Activated CD4-positive, alpha-beta T cell treated with anti-CD3 and anti-CD28 coated beads, Interleukin-2, amount 10 ng/mL, durations not matched to agents 7 days and 5 days (primary cell): ENCODE data around the gene SLCO2B1. TPM values are rescaled to one million over a fixed set of nuclear protein-coding genes. Genes with fewer than 3 reads are reported as not detected.
"Not testable (repeated sequence)": the region's sequence is repeated elsewhere in the genome, so short reads cannot be mapped to it uniquely, and the experiment has no call there.

Experiments
- CTCF ChIA-PET: fragments of 350-600 bp; sonication (Branson Sonifier 250); formaldehyde crosslinking; loops from one replicate; lab custom pipeline; 2021; ENCODE audit warnings: antibody characterized with exemption; lab: Charles Lee
- POLR2A ChIA-PET: fragments of 350-600 bp; sonication (Branson Sonifier 250); formaldehyde crosslinking; loops from one replicate; lab custom pipeline; 2021; ENCODE audit warnings: antibody characterized with exemption; lab: Charles Lee
- DNase-seq: peaks from one replicate; pipeline ENCODE4 v3.0.0-alpha.2; 2020
- H3K27ac Mint-ChIP-seq: one replicate; pipeline ENCODE4 v1.8.0; 2021; ENCODE audit warnings: mild to moderate bottlenecking, moderate library complexity, mixed read lengths
- H3K27me3 Mint-ChIP-seq: one replicate; pipeline ENCODE4 v1.8.0; 2021; ENCODE audit warnings: mixed read lengths
- H3K36me3 Mint-ChIP-seq: one replicate; pipeline ENCODE4 v1.8.0; 2021; ENCODE audit warnings: low read depth, mixed read lengths
- H3K4me1 Mint-ChIP-seq: one replicate; pipeline ENCODE4 v1.8.0; 2021; ENCODE audit warnings: mixed read lengths
- H3K4me3 Mint-ChIP-seq: one replicate; pipeline ENCODE4 v1.8.0; 2021; ENCODE audit warnings: mild to moderate bottlenecking, moderate library complexity, mixed read lengths
- H3K9me3 Mint-ChIP-seq: one replicate; pipeline ENCODE4 v1.8.0; 2021; ENCODE audit warnings: mixed read lengths
- total RNA-seq, 2 experiments: library from RNA; stranded (reverse); gene quantifications; one replicate each; pipeline ENCODE4 v1.2.3, GENCODE V29; 2021

SLCO2B1 gene, protein sequence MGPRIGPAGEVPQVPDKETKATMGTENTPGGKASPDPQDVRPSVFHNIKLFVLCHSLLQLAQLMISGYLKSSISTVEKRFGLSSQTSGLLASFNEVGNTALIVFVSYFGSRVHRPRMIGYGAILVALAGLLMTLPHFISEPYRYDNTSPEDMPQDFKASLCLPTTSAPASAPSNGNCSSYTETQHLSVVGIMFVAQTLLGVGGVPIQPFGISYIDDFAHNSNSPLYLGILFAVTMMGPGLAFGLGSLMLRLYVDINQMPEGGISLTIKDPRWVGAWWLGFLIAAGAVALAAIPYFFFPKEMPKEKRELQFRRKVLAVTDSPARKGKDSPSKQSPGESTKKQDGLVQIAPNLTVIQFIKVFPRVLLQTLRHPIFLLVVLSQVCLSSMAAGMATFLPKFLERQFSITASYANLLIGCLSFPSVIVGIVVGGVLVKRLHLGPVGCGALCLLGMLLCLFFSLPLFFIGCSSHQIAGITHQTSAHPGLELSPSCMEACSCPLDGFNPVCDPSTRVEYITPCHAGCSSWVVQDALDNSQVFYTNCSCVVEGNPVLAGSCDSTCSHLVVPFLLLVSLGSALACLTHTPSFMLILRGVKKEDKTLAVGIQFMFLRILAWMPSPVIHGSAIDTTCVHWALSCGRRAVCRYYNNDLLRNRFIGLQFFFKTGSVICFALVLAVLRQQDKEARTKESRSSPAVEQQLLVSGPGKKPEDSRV
- under 1 TPM in 1 of 2 experiments, not detected in 1; 0.37 TPM for total RNA-seq

DNA sequence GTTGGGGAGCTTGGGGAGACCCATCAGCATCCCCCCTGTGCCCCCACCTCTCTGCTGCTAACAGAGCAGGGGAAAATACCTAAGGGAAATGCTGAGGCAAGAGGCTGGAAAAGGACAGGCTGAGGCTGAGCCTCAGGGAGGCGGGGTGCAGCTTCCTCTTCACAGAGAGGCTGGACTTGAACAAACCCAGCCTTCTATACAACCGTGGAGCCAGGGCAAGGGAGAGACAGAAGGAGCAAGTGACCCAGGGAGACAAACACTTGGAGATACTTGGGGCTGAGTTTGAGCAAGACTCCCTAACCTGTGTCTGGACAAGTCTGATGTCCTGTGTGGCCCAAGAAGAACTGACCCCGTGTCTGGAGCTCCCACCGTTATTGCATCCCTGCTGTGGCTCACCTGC is at the start of gene SLCO2B1:
SLCO2B1 (plus strand) TSS at position 229 of the 400 bp plus-strand sequence. CDS start 275 bp downstream, outside the sequence.
- POLR2A ChIA-PET: no interaction called here
- Mint-ChIP-seq H3K27ac (no peak within 1 kb of the TSS), H3K9me3 (no peaks in the 10 kb centered on the region), H3K4me3 (no peak within 1 kb of the TSS), H3K27me3 (peaks cover 15% of the 10 kb centered on the region), H3K4me1 (peaks cover 10% of the 10 kb centered on the region), H3K36me3 (no peaks in the 10 kb centered on the region)
- DNase-seq: no peak
- CTCF ChIA-PET: interaction anchor here (0.6 to 4.2 kb wide), 7 partner anchors 9 to 256 kb away, joined by 3 to 29 read pairs (median 6); partner anchors contain the start of gene TPBGL

DNA sequence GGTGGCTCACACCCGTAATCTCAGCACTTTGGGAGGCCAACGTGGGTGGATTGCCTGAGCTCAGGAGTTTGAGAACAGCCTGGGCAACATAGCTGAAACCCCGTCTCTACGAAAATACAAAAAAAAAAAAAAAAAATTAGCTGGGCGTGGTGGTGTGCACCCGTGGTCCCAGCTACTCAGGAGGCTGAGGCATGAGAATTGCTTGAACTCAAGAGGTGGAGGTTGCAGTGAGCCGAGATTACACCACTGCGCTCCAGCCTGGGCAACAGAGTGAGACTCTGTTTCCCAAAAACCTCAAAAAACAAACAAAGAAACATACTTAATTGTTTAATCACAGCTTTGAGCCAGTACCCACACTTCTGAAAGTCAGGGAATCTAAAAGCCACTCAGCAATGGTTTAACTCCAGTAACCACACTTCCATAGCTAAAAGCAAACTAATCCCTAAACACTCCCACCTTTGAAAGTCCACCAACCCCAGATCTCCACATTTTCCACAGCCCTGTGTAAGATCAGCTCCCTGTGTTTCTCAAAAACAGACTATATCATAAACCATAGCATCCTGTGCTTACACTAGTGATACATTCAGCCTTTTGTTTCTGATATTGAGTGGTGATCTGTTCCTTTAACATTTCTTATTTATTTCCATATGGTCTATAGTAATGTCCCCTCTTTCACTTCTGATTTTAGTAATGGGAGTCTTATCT is 49.3 kb upstream of the SLCO2B1 start:
- H3K27me3 Mint-ChIP-seq: peaks cover 27% of the 10 kb centered on the region
- CTCF ChIA-PET: interaction anchor here (0.7 kb wide), 1 partner anchor 175 kb away, joined by 3 read pairs; no protein-coding TSS in a partner anchor
- POLR2A ChIA-PET: interaction anchor here (0.5 kb wide), 1 partner anchor 73 kb away, joined by 3 read pairs; no protein-coding TSS in a partner anchor

DNA sequence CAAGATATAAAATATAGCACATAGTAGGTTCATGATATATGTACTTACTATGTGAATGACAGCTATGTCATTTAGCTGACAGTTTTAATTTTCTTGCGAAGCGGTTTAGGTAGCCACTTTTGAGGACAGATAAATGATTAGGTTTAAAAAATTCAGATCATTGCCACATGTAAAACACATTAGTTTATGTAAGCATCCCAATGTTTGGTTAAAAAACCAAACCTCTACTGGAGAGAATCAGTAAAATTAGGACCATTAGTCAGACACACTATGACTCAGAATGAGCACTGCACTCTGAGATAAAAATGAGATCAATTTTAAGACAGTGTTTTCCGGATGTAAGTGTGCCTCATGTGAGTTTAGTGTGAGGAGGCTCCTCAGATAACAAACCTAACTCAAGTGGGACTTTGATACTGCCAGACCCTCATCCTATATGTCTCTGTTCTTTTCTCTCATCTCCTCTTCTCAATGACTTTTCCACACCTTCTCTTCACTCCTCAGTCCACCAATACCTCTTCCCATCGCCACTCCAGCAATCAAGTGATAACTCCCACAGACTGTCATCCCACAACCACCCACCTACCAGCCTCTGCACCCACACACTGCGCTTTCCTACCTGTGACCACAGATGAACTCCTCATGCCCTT is 47.4 kb upstream of the SLCO2B1 start:
- no peak for DNase-seq
- H3K4me1 Mint-ChIP-seq: no peaks in the 10 kb centered on the region
- peaks cover 27% of the 10 kb centered on the region for H3K27me3 Mint-ChIP-seq
- ChIA-PET POLR2A (no interaction called here), CTCF (interaction anchor here (0.7 kb wide), 2 partner anchors 106 to 120 kb away, joined by 3 read pairs; no protein-coding TSS in a partner anchor)
- no peaks in the 10 kb centered on the region for H3K36me3 Mint-ChIP-seq
- no peak overlapping the region for H3K4me3 Mint-ChIP-seq
- H3K27ac Mint-ChIP-seq: no peak overlapping the region
- no peaks in the 10 kb centered on the region for H3K9me3 Mint-ChIP-seq

More for the DNA sequence above, 49.3 kb upstream of the SLCO2B1 start:
- no peak overlapping the region for H3K4me3 Mint-ChIP-seq
- no peaks in the 10 kb centered on the region for H3K4me1 Mint-ChIP-seq
- no peak for DNase-seq
- no peaks in the 10 kb centered on the region for H3K9me3 Mint-ChIP-seq
- H3K36me3 Mint-ChIP-seq: no peaks in the 10 kb centered on the region
- H3K27ac Mint-ChIP-seq: no peak overlapping the region

DNA sequence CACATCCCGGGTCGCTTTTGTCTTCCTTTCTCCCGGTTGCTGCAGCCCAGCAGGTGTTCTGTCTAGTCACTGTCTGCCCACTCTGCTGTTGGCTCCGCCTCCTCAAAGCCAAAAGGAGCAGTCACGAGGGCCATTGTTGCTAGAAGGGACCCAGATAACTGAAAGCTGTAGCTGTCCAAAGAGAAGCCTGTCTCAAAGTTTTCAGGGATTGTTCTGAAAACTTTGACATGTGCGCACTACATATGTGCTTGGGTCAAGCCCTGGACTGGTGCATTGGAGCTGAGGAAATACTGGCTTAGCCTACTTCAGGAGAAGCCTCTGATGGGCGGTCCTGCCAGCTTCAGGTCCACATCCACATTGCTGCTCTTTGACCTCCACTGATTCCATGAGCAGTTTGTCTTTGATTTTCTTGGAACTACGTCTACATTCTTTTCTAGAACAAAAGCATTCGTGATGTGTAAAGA is 45.4 kb upstream of the SLCO2B1 start:
- H3K27me3 Mint-ChIP-seq: peaks cover 27% of the 10 kb centered on the region
- H3K4me3 Mint-ChIP-seq: no peak overlapping the region
- CTCF ChIA-PET: no interaction called here
- DNase-seq: no peak
- no peaks in the 10 kb centered on the region for H3K4me1 Mint-ChIP-seq
- H3K27ac Mint-ChIP-seq: no peak overlapping the region
- no peaks in the 10 kb centered on the region for H3K36me3 Mint-ChIP-seq
- POLR2A ChIA-PET: no interaction called here
- no peaks in the 10 kb centered on the region for H3K9me3 Mint-ChIP-seq

DNA sequence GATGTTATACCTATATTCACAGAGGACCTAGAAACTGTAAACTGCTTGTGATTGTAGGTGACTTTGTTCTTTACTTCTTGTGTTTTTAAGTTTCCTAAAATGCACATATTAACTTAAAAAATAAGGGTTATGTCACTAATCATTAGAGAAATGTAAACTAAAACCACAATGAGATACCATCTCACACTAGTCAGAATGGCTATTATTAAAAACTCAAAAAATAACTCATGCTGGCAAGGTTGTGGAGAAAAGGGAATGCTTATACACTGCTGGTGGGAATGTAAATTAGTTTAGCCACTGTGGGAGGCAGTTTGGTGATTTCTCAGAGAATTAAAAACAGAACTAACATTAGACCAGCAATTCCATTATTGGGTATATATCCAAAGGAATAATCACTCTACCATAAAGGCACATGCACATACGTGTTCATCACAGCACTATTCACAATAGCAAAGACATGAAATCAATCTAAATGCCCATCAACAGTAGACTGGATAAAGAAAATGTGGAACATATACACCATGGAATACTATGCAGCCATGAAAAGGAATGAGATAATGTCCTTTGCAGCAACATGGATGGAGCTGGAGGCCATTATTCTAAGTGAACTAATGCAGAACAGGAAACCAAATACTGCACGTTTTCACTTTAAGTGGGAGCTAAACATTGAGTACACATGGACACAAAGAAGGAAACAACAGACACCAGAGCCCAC is 44.8 kb upstream of the SLCO2B1 start:
- H3K9me3 Mint-ChIP-seq, POLR2A ChIA-PET, H3K4me3 Mint-ChIP-seq, H3K4me1 Mint-ChIP-seq, DNase-seq, H3K36me3 Mint-ChIP-seq, H3K27ac Mint-ChIP-seq: not testable (repeated sequence)
- peaks cover 24% of the 10 kb centered on the region for H3K27me3 Mint-ChIP-seq
- CTCF ChIA-PET: interaction anchor here (1.0 kb wide), 1 partner anchor 66 kb away, joined by 5 read pairs; no protein-coding TSS in a partner anchor

DNA sequence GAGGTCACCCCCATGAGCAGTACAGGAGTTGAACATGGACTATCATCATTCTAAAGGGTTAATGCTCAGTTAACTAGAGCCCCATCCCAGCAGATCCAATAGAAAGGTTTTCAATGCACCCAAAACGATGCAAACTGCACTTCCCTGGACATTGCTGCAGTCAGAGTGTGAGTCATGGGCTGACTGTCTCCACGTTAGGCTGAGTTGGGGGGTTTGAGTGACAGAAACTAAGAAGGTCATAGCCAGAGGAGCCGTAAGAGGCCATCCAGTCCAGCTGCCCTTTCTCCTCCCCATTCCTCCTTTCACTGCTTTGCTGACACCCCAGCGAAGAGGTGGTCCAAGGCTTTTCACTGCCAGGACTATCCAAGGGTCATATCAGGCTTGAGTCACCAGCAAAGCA is 43.7 kb upstream of the SLCO2B1 start:
- H3K36me3 Mint-ChIP-seq: no peaks in the 10 kb centered on the region
- H3K4me1 Mint-ChIP-seq: no peaks in the 10 kb centered on the region
- H3K27me3 Mint-ChIP-seq: peaks cover 21% of the 10 kb centered on the region
- no peak overlapping the region for H3K4me3 Mint-ChIP-seq
- POLR2A ChIA-PET: no interaction called here
- no peaks in the 10 kb centered on the region for H3K9me3 Mint-ChIP-seq
- CTCF ChIA-PET: interaction anchor here (1.0 kb wide), 1 partner anchor 65 kb away, joined by 5 read pairs; no protein-coding TSS in a partner anchor
- no peak for DNase-seq
- no peak overlapping the region for H3K27ac Mint-ChIP-seq

DNA sequence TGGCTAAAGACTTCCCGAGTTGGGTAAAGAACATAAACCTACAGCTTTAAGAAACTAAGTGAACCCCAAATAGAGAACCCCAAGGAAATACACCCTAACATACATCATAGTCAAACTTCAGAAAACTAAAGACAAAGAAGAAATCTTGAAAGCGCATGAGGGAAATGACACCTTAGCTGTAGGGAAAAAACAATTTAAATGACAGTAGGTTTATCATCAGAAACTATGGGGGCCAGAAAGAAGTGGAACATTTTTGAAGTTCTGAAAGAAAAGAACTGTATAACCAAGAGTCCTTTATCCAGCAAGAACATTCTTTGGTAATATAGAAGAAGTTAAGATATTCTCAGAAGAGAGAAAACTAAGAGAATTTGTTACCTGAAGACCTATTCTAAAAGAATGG is 38.7 kb upstream of the SLCO2B1 start:
- H3K4me3 Mint-ChIP-seq: no peak overlapping the region
- H3K4me1 Mint-ChIP-seq: no peaks in the 10 kb centered on the region
- ChIA-PET CTCF (no interaction called here), POLR2A (no interaction called here)
- DNase-seq: no peak
- H3K36me3 Mint-ChIP-seq: no peaks in the 10 kb centered on the region
- peaks cover 15% of the 10 kb centered on the region for H3K27me3 Mint-ChIP-seq
- H3K9me3 Mint-ChIP-seq: peaks cover 9% of the 10 kb centered on the region
- H3K27ac Mint-ChIP-seq: no peak overlapping the region

DNA sequence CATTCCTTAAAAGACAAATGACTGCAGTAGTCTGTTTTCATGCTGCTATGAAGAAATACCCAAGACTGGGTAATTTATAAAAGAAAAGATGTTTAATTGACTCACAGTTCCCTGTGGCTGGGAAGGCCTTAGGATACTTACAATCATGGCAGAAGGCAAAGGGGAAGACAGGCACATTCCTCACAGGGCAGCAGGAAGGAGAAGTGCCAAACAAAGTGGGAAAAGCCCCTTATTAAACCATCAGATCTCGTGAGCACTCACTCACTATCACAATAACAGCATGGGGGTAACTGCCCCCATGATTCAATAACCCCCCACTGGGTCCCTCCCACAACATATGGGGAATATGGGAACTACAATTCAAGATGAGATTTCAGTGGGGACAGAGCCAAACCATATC is 37.9 kb upstream of the SLCO2B1 start:
- H3K27ac Mint-ChIP-seq: no peak overlapping the region
- ChIA-PET CTCF (no interaction called here), POLR2A (no interaction called here)
- H3K9me3 Mint-ChIP-seq: peaks cover 9% of the 10 kb centered on the region
- H3K36me3 Mint-ChIP-seq: no peaks in the 10 kb centered on the region
- H3K27me3 Mint-ChIP-seq: peaks cover 15% of the 10 kb centered on the region
- no peaks in the 10 kb centered on the region for H3K4me1 Mint-ChIP-seq
- no peak for DNase-seq
- no peak overlapping the region for H3K4me3 Mint-ChIP-seq

DNA sequence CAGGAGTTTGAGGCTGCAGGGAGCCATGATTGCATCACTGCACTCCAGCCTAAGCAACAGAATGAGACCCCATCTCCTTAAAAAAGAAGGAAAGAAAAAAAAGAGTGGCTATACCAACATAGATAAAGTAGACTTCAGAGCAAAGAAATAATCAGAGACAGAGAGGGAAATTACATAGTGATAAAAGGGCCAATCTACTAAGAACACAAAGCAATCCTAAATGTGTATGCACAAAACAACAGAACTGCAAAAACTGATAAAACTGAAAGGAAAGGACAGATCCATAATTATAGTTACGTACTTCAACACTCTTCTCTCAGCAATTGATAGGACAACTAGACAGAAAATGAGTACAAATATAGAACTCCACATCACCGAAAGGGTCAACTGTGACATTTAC is 36.4 kb upstream of the SLCO2B1 start:
- Mint-ChIP-seq H3K27ac (no peak overlapping the region), H3K9me3 (peaks cover 13% of the 10 kb centered on the region), H3K36me3 (no peaks in the 10 kb centered on the region), H3K4me1 (no peaks in the 10 kb centered on the region), H3K27me3 (peaks cover 15% of the 10 kb centered on the region), H3K4me3 (no peak overlapping the region)
- DNase-seq: no peak
- POLR2A ChIA-PET: no interaction called here
- CTCF ChIA-PET: no interaction called here

DNA sequence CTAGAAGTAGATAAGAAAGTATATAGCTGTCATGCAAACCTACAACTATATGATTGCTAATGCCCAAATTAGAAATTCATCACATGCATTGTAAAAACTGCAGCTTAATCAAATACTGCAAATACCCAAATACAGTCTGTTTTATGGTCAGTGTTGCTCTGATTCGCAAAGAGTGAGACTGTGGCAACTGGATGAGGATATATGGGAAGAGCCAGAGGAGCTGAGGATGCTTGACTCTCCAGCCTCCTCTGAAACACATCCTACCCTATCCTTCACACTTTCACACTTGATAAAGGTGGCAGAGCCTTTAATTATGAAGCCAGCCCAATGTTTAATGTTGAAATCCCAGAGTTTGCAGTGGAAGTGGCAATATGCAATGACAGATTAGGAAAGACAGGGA is 32.3 kb upstream of the SLCO2B1 start:
- Mint-ChIP-seq H3K36me3 (no peaks in the 10 kb centered on the region), H3K27me3 (peaks cover 14% of the 10 kb centered on the region), H3K4me3 (no peak overlapping the region), H3K9me3 (peaks cover 10% of the 10 kb centered on the region), H3K4me1 (no peaks in the 10 kb centered on the region), H3K27ac (no peak overlapping the region)
- POLR2A ChIA-PET: no interaction called here
- no peak for DNase-seq
- CTCF ChIA-PET: interaction anchor here (0.6 to 1.2 kb wide), 3 partner anchors 124 to 1404 kb away, joined by 3 read pairs; no protein-coding TSS in a partner anchor

DNA sequence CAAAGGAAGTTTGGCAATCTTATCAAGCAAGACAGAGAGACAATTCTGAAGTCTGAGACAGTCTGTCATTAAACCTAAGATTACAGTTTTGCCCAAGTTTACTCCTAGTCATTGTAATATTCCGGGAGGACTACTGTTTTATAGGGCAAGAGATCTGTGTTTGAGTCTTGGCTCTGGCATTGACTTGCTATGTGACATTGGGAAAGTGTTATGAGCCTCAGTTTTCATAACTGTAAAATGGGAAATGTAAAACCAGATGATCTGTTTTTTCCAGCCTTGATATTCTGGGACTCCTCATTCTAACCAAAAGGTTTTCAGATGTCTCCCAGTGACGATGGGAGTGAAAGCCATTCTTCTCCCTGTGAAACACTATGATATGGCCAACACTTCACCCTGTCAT is 24.3 kb upstream of the SLCO2B1 start:
- Mint-ChIP-seq H3K27ac (no peak overlapping the region), H3K4me3 (no peak overlapping the region), H3K36me3 (no peaks in the 10 kb centered on the region), H3K27me3 (peaks cover 25% of the 10 kb centered on the region), H3K4me1 (no peaks in the 10 kb centered on the region), H3K9me3 (no peaks in the 10 kb centered on the region)
- ChIA-PET CTCF (interaction anchor here (1.0 kb wide), 1 partner anchor 14 kb away, joined by 4 read pairs; no protein-coding TSS in a partner anchor), POLR2A (no interaction called here)
- DNase-seq: no peak
